Motor neuron (in vitro differentiated cells): ENCODE data around the gene DGKQ. TPM values are rescaled to one million over a fixed set of nuclear protein-coding genes. Genes with fewer than 3 reads are reported as not detected.

Experiments
- ATAC-seq, 8 experiments: fragments of 200-7000 bp; cut with Tn5 transposase; replicated peaks in 6 of 8; 2 replicates each; pipeline ENCODE4 v1.8.0; 2021; ENCODE audit warnings: mild to moderate bottlenecking in 8 of 8, moderate library complexity in 8 of 8
- H3K27ac ChIP-seq, 2 donors: fragments of 250-450 bp; sonication (Bioruptor Pico); 2 replicates each; pipeline ENCODE4 v1.9.0; 2021; ENCODE audit warnings: antibody characterized with exemption in 2 of 2, mild to moderate bottlenecking in 2 of 2, moderate library complexity in 1 of 2
- H3K4me1 ChIP-seq, 2 donors: fragments of 250-450 bp; sonication (Bioruptor Pico); replicated peaks in 1 of 2; 2 replicates each; pipeline ENCODE4 v1.6.1; 2021; ENCODE audit warnings: antibody characterized with exemption in 2 of 2, mild to moderate bottlenecking in 2 of 2, moderate library complexity in 1 of 2
- H3K4me3 ChIP-seq, 5 donors: fragments of 250-450 bp; sonication (Bioruptor Pico); 2 replicates each; pipeline ENCODE4 v1.9.0; 2021; ENCODE audit warnings: antibody characterized with exemption in 5 of 5, mild to moderate bottlenecking in 5 of 5, moderate library complexity in 4 of 5
- WGBS, 10 experiments: fragments of 450-650 bp; shearing (Covaris generic); methylation state at CpG; one replicate each; pipeline ENCODE4 v1.0.0; 2022; 5-methylcytosine and 5-hydroxymethylcytosine counted together
- in situ Hi-C, 9 experiments: fragments of 400-800 bp; cut with MboI; loops; one replicate each; pipeline ENCODE4 v1.15.0; 2021; ENCODE audit warnings: low sequenced_read_pairs in 9 of 9, low pct_unique_long_range_greater_than_20kb in 2 of 9; ENCODE audit not compliant: unreplicated experiment in 9 of 9
- total RNA-seq, 8 experiments: library from RNA; unstranded; fragments of 300-600 nt; gene quantifications; 2 replicates each; pipeline versions ENCODE4 v1.2.3 to v1.2.4, GENCODE V29; 2022

Gene DGKQ
- total RNA-seq, 8 experiments from 2014 or later, result 2.9 to 11.7 (median 6.7) TPM

DNA sequence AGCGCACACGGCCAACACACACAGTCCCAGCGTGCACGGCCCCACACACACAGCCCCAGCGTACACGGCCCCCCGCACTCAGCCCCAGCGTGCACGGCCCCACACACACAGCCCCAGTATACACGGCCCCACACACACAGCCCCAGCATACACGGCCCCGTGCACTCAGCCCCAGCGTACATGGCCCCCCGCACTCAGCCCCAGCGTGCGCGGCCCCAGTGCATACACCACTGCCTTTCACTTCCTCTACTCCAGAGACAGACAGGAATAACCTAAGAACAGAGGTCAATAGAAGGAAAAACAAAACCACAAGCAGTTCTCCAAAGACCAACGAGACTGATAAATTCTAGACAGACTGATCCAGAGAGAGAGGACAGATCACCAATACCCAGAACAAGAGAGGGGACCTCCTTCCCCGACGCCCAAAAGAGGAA, 58.3 kb downstream of the DGKQ start:
- ATAC-seq, result no peak
- Histone ChIP-seq H3K4me3 (no peak overlapping the region), H3K4me1 (peaks cover 13 to 15% of the 10 kb centered on the region in 2 donors), H3K27ac (no peak overlapping the region)
- 0 to 88% (median 60%) methylated on average over 1 to 5 of the region's 20 CpGs; no CpG with 5 or more reads in 2 of the 10 experiments for whole genome bisulfite sequencing, 10 experiments
- in situ Hi-C loops, result no loop called here

DNA sequence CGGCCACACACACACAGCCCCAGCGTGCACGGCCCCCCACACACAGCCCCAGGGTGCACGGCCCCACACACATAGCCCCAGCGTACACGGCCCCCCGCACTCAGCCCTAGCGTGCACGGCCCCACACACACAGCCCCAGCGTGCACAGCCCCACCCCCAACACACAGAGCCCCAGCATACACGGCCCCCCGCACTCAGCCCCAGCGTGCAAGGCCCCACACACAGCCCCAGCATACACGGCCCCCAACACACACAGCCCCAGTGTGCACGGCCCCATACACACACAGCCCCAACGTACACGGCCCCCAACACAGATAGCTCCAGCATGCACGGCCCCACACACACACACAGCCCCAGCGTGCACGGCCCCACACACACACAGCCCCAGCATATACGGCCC, 58.8 kb downstream of the DGKQ start:
- no peak for ATAC-seq
- in situ Hi-C loops, result no loop called here

GRCh38 chr4:913280-913618, 60.1 kb downstream of the DGKQ start:
- Histone ChIP-seq H3K4me3 (no peak overlapping the region), H3K4me1 (peaks cover 13 to 15% of the 10 kb centered on the region in 2 donors), H3K27ac (no peak overlapping the region)
- in situ Hi-C loops, result no loop called here
- peak in 1 of 8 experiments; percentile 29 for ATAC-seq
- 43 to 100% (median 91%) methylated on average over 1 to 4 of the region's 4 CpGs; no CpG with 5 or more reads in 4 of the 10 experiments for WGBS, 10 experiments

More for the DNA sequence above, 58.8 kb downstream of the DGKQ start:
- H3K4me3 ChIP-seq, result no peak overlapping the region
- peaks cover 13 to 15% of the 10 kb centered on the region in 2 donors for H3K4me1 ChIP-seq
- no peak overlapping the region for H3K27ac ChIP-seq
- WGBS, 10 experiments, result no CpG with 5 or more reads among the region's 21 CpGs

- H3K4me3 ChIP-seq, result no peak overlapping the region
- peak in 2 of 8 experiments; percentile 14 to 16 for ATAC-seq
- WGBS, 10 experiments, result 40 to 100% (median 66%) methylated on average over 1 to 16 of the region's 19 CpGs
- H3K27ac ChIP-seq, result no peak overlapping the region
- H3K4me1 ChIP-seq, result peaks cover 13 to 15% of the 10 kb centered on the region in 2 donors
- in situ Hi-C loops, result no loop called here
Observed at GRCh38 chr4:912548-913279, 60.7 kb downstream of the DGKQ start.

DNA sequence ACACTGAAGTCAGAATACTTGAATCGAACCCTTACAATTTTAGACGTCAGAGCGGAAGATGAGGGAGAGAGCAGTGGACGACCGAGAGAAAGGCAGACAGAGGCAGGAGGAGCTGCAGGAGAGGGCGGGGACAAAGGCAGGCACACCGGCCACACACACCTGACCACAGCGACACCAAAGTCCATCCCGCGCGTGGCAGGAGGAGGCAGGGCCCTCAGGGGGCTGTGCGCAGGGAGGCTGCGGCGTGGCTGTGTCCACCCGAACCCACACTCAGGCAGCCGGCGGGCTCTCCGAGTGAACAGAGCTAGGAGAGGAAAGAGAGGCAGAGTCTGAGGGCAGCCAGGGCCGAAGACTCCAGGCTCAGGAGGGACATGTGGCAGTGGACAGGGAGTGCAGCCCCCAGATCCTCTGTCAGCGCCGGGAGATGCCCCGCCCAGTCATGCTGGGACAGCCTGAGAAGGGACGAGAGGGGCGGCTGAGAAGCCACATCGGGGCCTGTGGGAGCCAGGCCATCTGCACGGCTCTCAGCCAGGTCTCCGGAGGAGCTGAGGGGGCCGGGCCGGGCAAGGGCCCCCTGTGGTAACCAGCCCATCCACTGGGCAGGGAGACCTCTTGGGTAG, 61.4 kb downstream of the DGKQ start:
- ATAC-seq, result peak in 3 of 8 experiments; percentile 42 to 68 (median 64)
- Histone ChIP-seq H3K4me1 (peaks cover 13 to 15% of the 10 kb centered on the region in 2 donors), H3K4me3 (no peak overlapping the region), H3K27ac (no peak overlapping the region)
- in situ Hi-C loops, result no loop called here
- WGBS, 10 experiments, result 70 to 100% (median 93%) methylated on average over 1 to 26 of the region's 29 CpGs; no CpG with 5 or more reads in 3 of the 10 experiments

DNA sequence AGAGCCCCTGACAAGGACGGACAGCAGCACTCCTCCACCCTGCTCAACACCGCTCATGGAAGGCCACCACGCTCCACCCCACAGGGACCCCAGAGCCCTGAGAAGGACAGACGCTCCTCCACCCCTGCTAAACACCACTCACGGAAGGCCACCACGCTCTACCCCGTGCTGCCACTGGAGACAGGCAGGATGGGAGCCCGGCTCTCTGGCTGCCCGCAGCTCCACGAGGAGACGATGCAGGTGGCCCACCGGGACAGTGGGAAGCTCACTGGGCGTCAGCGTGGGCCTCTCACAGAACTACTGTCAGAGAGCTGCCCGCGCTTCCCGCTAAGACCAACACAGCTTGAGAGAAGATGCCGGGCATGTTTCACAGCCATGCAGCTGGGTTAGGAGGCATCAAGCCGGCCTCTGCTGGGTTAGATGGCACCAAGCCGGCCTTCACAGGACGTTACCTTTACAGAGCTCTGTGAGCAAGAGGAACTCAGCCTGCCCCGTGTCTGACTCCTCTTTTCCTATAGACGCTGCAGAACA, 62.1 kb downstream of the DGKQ start:
- no peak for ATAC-seq
- no peak overlapping the region for H3K4me3 ChIP-seq
- H3K4me1 ChIP-seq, result peaks cover 13 to 20% of the 10 kb centered on the region in 2 donors
- no peak overlapping the region for H3K27ac ChIP-seq
- 66 to 100% (median 97%) methylated on average over 1 to 12 of the region's 23 CpGs; no CpG with 5 or more reads in 3 of the 10 experiments for WGBS, 10 experiments
- in situ Hi-C loops, result no loop called here

- ATAC-seq, result no peak
- no peak overlapping the region for H3K4me3 ChIP-seq
- in situ Hi-C loops, result no loop called here
- 67% methylated on average over 3 of the region's 26 CpGs; no CpG with 5 or more reads in 9 of the 10 experiments for WGBS, 10 experiments
- H3K4me1 ChIP-seq, result peaks cover 13 to 28% of the 10 kb centered on the region in 2 donors
- no peak overlapping the region for H3K27ac ChIP-seq
Observed at GRCh38 chr4:910366-911091, 62.8 kb downstream of the DGKQ start.

DNA sequence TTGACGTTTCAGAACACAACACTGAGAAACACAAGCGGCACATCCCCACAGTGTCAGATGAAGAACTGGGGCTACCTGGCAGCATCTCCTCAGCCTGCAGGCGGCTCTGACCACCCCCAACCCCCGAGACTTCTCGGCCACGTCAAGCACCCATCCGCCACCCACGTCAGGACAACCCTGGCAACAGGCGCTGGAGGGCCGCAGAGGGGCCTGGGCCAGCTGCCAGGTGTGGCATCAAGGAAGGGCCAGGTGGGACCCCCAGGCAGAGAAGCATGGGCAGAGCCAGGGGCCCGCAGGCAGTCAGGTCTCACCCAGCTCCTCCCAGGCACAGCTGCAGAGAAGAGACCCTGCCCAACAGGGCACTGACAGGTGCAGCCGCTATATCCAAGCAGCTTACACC, 63.5 kb downstream of the DGKQ start:
- no peak overlapping the region for H3K4me3 ChIP-seq
- WGBS, 10 experiments, result 100% methylated on average over 2 to 4 of the region's 12 CpGs; no CpG with 5 or more reads in 7 of the 10 experiments
- no peak overlapping the region for H3K27ac ChIP-seq
- ATAC-seq, result no peak
- in situ Hi-C loops, result no loop called here
- peaks cover 13 to 28% of the 10 kb centered on the region in 2 donors for H3K4me1 ChIP-seq

DNA sequence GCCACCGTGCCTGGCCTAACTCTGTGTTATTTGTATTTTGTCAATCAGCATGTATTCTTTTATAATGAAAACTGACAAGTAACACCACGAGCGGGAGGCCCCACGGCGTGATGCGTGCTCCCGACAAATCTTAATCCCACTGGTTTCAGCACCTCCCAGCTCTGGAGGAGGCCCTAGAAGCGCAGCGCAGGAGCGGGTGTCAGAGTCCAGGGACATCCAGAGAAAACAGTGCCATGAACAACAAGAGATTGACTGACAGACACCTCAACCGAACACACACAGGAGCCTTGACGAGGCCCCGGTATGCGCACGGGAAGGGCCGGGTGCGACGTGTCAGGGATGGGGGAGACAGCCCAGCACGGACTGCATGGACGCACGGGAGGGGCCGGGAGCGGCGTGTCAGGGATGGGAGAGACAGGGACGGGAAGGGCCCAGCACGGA, 64.2 kb downstream of the DGKQ start:
- H3K27ac ChIP-seq, result no peak overlapping the region
- WGBS, 10 experiments, result 83 to 100% (median 93%) methylated on average over 1 to 15 of the region's 26 CpGs; no CpG with 5 or more reads in 5 of the 10 experiments
- peaks cover 13 to 28% of the 10 kb centered on the region in 2 donors for H3K4me1 ChIP-seq
- H3K4me3 ChIP-seq, result no peak overlapping the region
- in situ Hi-C loops, result no loop called here
- no peak for ATAC-seq

Other genes starting within 250 kb of the DGKQ start
- 10 to 100 TPM in 2 of 8 experiments, 1 to 10 TPM in 6; 1.8 to 15.1 (median 5.4) TPM for gene CPLX1, start 147.4 kb downstream of the DGKQ start, total RNA-seq
- gene GAK, start 41.3 kb downstream of the DGKQ start, total RNA-seq, result 10 to 100 TPM; 26.1 to 94.0 (median 44.6) TPM
- 10 to 100 TPM; 12.0 to 31.3 (median 27.3) TPM for gene TMEM175, start 41.1 kb downstream of the DGKQ start, total RNA-seq
- 10 to 100 TPM in 3 of 8 experiments, 1 to 10 TPM in 4, under 1 TPM in 1; 0.88 to 17.4 (median 5.0) TPM for gene IDUA, start 13.5 kb upstream of the DGKQ start, total RNA-seq
- 1 to 10 TPM in 5 of 8 experiments, under 1 TPM in 3; 0.60 to 6.3 (median 2.0) TPM for gene SLC26A1, start 19.8 kb upstream of the DGKQ start, total RNA-seq
- gene FGFRL1, start 38.1 kb upstream of the DGKQ start, total RNA-seq, result 10 to 100 TPM in 5 of 8 experiments, 1 to 10 TPM in 3; 5.4 to 42.4 (median 15.0) TPM
- 1 to 10 TPM in 7 of 8 experiments, under 1 TPM in 1; 0.70 to 9.4 (median 4.8) TPM for gene RNF212, start 140.0 kb upstream of the DGKQ start, total RNA-seq
- 10 to 100 TPM in 2 of 8 experiments, 1 to 10 TPM in 6; 2.0 to 12.6 (median 8.1) TPM for gene SPON2, start 199.0 kb upstream of the DGKQ start, total RNA-seq